ENCODE results near the gene BCL7A. TPM values are rescaled to one million over a fixed set of nuclear protein-coding genes. Genes with fewer than 3 reads are reported as not detected.

BCL7A gene
- total and polyA plus RNA-seq, 9 of the 15 experiments (the other 6 are each of a cell fraction or from before 2014, with no cell fraction given): 0.25 to 21.9 (median 14.9) TPM

DNA sequence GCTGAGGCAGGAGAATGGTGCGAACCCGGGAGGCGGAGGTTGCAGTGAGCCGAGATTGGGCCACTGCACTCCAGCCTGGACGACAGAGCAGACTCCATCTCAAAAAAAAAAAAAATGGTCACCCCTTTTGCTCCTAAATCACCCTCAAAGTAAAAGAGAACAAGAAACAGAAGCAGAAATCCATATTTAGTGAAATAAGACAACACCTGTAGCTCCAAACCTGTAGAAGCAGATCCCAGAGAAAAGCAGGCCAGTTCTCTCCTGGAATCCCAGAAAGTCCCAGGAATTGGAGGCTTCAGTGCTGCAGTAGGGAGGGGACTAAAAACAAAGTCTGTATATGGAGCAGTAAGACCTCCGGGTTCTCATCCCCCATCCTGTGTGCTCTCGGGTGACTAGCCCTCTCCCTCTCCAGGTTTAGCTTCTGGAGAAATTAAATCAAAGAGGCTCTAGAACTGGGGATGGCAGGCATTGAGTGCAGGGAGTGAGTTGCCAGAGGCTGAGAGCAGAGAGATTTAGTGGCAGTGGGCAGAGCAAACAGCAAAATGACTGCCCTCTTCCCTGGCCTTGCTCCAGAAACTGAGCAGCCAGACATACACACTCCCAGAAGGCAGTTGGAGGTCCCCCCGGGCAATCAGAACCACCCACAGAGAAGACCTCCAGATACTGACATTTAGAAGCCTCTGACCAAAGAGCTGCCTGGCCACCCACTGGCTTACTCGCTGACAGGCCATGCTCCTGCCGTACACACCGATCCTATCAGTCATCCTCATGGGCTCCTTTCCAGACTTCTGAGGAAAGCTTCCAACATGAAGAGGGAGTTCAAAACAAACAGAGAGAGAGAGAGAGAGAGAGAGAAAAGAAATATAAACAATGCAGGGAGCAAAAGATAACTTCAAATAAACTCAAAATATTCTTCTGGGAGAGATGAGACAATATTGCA, 50.6 kb downstream of the BCL7A start (continued):
- TF ChIP-seq FOXJ2 (tag; IDR thresholded peaks at IDR 0.05) (peak; percentile 95), MNT (conservative IDR thresholded peaks at IDR 0.05) (peak; percentile 27 to 69; a peak in 3 of 4 replicates), DIDO1 (tag; IDR thresholded peaks at IDR 0.05; ENCODE audit: low read depth) (no peak), GATA2 (CRISPR knock-in tag; IDR thresholded peaks at IDR 0.05) (peak; percentile 25; the same call in 1 of the 2 replicates), EP300 (IDR thresholded peaks at IDR 0.05; ENCODE audit: low read length) (peak; percentile 8; the same call in 1 of the 2 replicates), ARID1B (IDR thresholded peaks at IDR 0.05) (peak; percentile 57), MYNN (IDR thresholded peaks at IDR 0.05) (0 out of 2 replicates have a peak, but pooled peaks have one; percentile 16), MYNN (CRISPR knock-in tag; IDR thresholded peaks at IDR 0.05) (no peak), MCM5 (IDR thresholded peaks at IDR 0.05; ENCODE audit: low read depth) (no peak), UBTF (IDR thresholded peaks at IDR 0.05; ENCODE audit: borderline replicate concordance in 1 of 2, low read depth in 2 of 2, low read length in 2 of 2) (peak in 1 of 2 experiments; percentile 40; a peak in 1 of 4 replicates), ATF1 (CRISPR knock-in tag; IDR thresholded peaks at IDR 0.05) (no peak), ATF1 (tag; IDR thresholded peaks at IDR 0.05) (peak; percentile 33; the same call in 1 of the 2 replicates), POLR2A (conservative IDR thresholded peaks at IDR 0.05) (0 out of 2 replicates have a peak, but pooled peaks have one; percentile 31), EGR1 (conservative IDR thresholded peaks at IDR 0.05) (0 out of 2 replicates have a peak, but pooled peaks have one; percentile 9), MTA3 (IDR thresholded peaks at IDR 0.05; ENCODE audit: borderline replicate concordance) (peak; percentile 54; the same call in 1 of the 2 replicates)
- TF ChIP-seq, protein P1, sequence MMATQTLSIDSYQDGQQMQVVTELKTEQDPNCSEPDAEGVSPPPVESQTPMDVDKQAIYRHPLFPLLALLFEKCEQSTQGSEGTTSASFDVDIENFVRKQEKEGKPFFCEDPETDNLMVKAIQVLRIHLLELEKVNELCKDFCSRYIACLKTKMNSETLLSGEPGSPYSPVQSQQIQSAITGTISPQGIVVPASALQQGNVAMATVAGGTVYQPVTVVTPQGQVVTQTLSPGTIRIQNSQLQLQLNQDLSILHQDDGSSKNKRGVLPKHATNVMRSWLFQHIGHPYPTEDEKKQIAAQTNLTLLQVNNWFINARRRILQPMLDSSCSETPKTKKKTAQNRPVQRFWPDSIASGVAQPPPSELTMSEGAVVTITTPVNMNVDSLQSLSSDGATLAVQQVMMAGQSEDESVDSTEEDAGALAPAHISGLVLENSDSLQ (IDR thresholded peaks at IDR 0.05): peak; percentile 65
- TF ChIP-seq, protein P2, sequence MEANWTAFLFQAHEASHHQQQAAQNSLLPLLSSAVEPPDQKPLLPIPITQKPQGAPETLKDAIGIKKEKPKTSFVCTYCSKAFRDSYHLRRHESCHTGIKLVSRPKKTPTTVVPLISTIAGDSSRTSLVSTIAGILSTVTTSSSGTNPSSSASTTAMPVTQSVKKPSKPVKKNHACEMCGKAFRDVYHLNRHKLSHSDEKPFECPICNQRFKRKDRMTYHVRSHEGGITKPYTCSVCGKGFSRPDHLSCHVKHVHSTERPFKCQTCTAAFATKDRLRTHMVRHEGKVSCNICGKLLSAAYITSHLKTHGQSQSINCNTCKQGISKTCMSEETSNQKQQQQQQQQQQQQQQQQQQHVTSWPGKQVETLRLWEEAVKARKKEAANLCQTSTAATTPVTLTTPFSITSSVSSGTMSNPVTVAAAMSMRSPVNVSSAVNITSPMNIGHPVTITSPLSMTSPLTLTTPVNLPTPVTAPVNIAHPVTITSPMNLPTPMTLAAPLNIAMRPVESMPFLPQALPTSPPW (CRISPR knock-in tag; IDR thresholded peaks at IDR 0.05): 0 out of 2 replicates have a peak, but pooled peaks have one; percentile 21
- TF ChIP-seq, protein P3, sequence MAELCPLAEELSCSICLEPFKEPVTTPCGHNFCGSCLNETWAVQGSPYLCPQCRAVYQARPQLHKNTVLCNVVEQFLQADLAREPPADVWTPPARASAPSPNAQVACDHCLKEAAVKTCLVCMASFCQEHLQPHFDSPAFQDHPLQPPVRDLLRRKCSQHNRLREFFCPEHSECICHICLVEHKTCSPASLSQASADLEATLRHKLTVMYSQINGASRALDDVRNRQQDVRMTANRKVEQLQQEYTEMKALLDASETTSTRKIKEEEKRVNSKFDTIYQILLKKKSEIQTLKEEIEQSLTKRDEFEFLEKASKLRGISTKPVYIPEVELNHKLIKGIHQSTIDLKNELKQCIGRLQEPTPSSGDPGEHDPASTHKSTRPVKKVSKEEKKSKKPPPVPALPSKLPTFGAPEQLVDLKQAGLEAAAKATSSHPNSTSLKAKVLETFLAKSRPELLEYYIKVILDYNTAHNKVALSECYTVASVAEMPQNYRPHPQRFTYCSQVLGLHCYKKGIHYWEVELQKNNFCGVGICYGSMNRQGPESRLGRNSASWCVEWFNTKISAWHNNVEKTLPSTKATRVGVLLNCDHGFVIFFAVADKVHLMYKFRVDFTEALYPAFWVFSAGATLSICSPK (IDR thresholded peaks at IDR 0.05; ENCODE audit: borderline replicate concordance): no peak
- TF ChIP-seq, protein P4, sequence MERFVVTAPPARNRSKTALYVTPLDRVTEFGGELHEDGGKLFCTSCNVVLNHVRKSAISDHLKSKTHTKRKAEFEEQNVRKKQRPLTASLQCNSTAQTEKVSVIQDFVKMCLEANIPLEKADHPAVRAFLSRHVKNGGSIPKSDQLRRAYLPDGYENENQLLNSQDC (CRISPR knock-in tag; IDR thresholded peaks at IDR 0.05): no peak
